ENCODE measurements around the gene POU4F3.
A peak's percentile ranks its signal among the peaks of the same experiment; 100 is the strongest.
"Not testable (repeated sequence)": the region's sequence is repeated elsewhere in the genome, so short reads cannot be mapped to it uniquely, and the experiment has no call there.

Gene POU4F3

GRCh38 chr5:146338774-146339714 lies at the start of gene POU4F3:
Gene POU4F3 (plus strand): TSS chr5:146338839. CDS start chr5:146339113, 274 bp downstream.
- H3K4me3 Mint-ChIP-seq: peak within 1 kb of the TSS; percentile 24
- no peaks in the 10 kb centered on the region for H3K36me3 Mint-ChIP-seq
- H3K9me3 Mint-ChIP-seq: no peaks in the 10 kb centered on the region
- peaks cover 6% of the 10 kb centered on the region for H3K4me1 Mint-ChIP-seq
- H3K27ac Mint-ChIP-seq: no peak within 1 kb of the TSS
- DNase-seq (ENCODE audit: low spot score in 2 of 2) (no peak), ATAC-seq (ENCODE audit: low read depth) (no peak)
- H3K27me3 Mint-ChIP-seq: peaks cover 48% of the 10 kb centered on the region

GRCh38 chr5:146290318-146290717 lies 48.3 kb upstream of the POU4F3 start:
- DNase-seq (ENCODE audit: low spot score in 2 of 2): no peak
- no peak overlapping the region for H3K27ac Mint-ChIP-seq
- no peaks in the 10 kb centered on the region for H3K9me3 Mint-ChIP-seq
- ATAC-seq (ENCODE audit: low read depth): no peak
- H3K4me1 Mint-ChIP-seq: no peaks in the 10 kb centered on the region
- H3K27me3 Mint-ChIP-seq: no peaks in the 10 kb centered on the region
- peaks cover 4% of the 10 kb centered on the region for H3K36me3 Mint-ChIP-seq
- no peak overlapping the region for H3K4me3 Mint-ChIP-seq

- DNase-seq (ENCODE audit: low spot score in 2 of 2) (peak in 1 of 2 donors; percentile 4), ATAC-seq (ENCODE audit: low read depth) (peak; percentile 42)
- Mint-ChIP-seq H3K9me3 (no peaks in the 10 kb centered on the region), H3K27me3 (no peaks in the 10 kb centered on the region), H3K4me1 (no peaks in the 10 kb centered on the region), H3K4me3 (no peak overlapping the region), H3K27ac (no peak overlapping the region), H3K36me3 (peaks cover 2% of the 10 kb centered on the region)
Observed at GRCh38 chr5:146291421-146292074, 47.1 kb upstream of the POU4F3 start.

- Mint-ChIP-seq H3K4me3 (no peak overlapping the region), H3K36me3 (no peaks in the 10 kb centered on the region), H3K4me1 (no peaks in the 10 kb centered on the region), H3K9me3 (no peaks in the 10 kb centered on the region), H3K27me3 (no peaks in the 10 kb centered on the region), H3K27ac (no peak overlapping the region)
- DNase-seq (ENCODE audit: low spot score in 2 of 2) (no peak), ATAC-seq (ENCODE audit: low read depth) (no peak)
Observed at GRCh38 chr5:146296245-146296644, 42.4 kb upstream of the POU4F3 start.

- not testable (repeated sequence) for H3K27ac Mint-ChIP-seq; ATAC-seq (ENCODE audit: low read depth); DNase-seq (ENCODE audit: low spot score in 2 of 2); H3K27me3 Mint-ChIP-seq; H3K9me3 Mint-ChIP-seq; H3K4me3 Mint-ChIP-seq; H3K4me1 Mint-ChIP-seq; H3K36me3 Mint-ChIP-seq
Observed at GRCh38 chr5:146298920-146299319, 39.7 kb upstream of the POU4F3 start.

GRCh38 chr5:146301626-146302025 lies 37.0 kb upstream of the POU4F3 start:
- peaks cover 4% of the 10 kb centered on the region for H3K27me3 Mint-ChIP-seq
- no peaks in the 10 kb centered on the region for H3K4me1 Mint-ChIP-seq
- ATAC-seq (ENCODE audit: low read depth) (no peak), DNase-seq (ENCODE audit: low spot score in 2 of 2) (no peak)
- no peak overlapping the region for H3K4me3 Mint-ChIP-seq
- H3K9me3 Mint-ChIP-seq: no peaks in the 10 kb centered on the region
- H3K36me3 Mint-ChIP-seq: no peaks in the 10 kb centered on the region
- no peak overlapping the region for H3K27ac Mint-ChIP-seq

- H3K36me3 Mint-ChIP-seq: no peaks in the 10 kb centered on the region
- no peak for ATAC-seq (ENCODE audit: low read depth)
Observed at GRCh38 chr5:146302406-146302805, 36.2 kb upstream of the POU4F3 start.

GRCh38 chr5:146306838-146307237 lies 31.8 kb upstream of the POU4F3 start:
- ATAC-seq (ENCODE audit: low read depth) (no peak), DNase-seq (ENCODE audit: low spot score in 2 of 2) (no peak)
- Mint-ChIP-seq H3K4me1 (no peaks in the 10 kb centered on the region), H3K27me3 (peaks cover 9% of the 10 kb centered on the region), H3K36me3 (no peaks in the 10 kb centered on the region), H3K9me3 (no peaks in the 10 kb centered on the region), H3K4me3 (no peak overlapping the region), H3K27ac (no peak overlapping the region)

More at GRCh38 chr5:146302406-146302805, 36.2 kb upstream of the POU4F3 start:
- Mint-ChIP-seq H3K4me3 (no peak overlapping the region), H3K4me1 (no peaks in the 10 kb centered on the region), H3K27ac (no peak overlapping the region), H3K9me3 (no peaks in the 10 kb centered on the region), H3K27me3 (peaks cover 4% of the 10 kb centered on the region)
- no peak for DNase-seq (ENCODE audit: low spot score in 2 of 2)

- Mint-ChIP-seq H3K4me3 (no peak overlapping the region), H3K27ac (no peak overlapping the region), H3K36me3 (no peaks in the 10 kb centered on the region), H3K27me3 (peaks cover 8% of the 10 kb centered on the region), H3K9me3 (no peaks in the 10 kb centered on the region), H3K4me1 (peaks cover under 1% of the 10 kb centered on the region)
- ATAC-seq (ENCODE audit: low read depth) (no peak), DNase-seq (ENCODE audit: low spot score in 2 of 2) (no peak)
Observed at GRCh38 chr5:146307796-146308195, 30.8 kb upstream of the POU4F3 start.

- Mint-ChIP-seq H3K36me3 (no peaks in the 10 kb centered on the region), H3K9me3 (no peaks in the 10 kb centered on the region), H3K4me1 (peaks cover 4% of the 10 kb centered on the region), H3K4me3 (no peak overlapping the region), H3K27ac (no peak overlapping the region), H3K27me3 (peaks cover 12% of the 10 kb centered on the region)
- ATAC-seq (ENCODE audit: low read depth) (no peak), DNase-seq (ENCODE audit: low spot score in 2 of 2) (no peak)
Observed at GRCh38 chr5:146310540-146310939, 28.1 kb upstream of the POU4F3 start.

GRCh38 chr5:146311278-146311677 lies 27.4 kb upstream of the POU4F3 start:
- ATAC-seq (ENCODE audit: low read depth) (no peak), DNase-seq (ENCODE audit: low spot score in 2 of 2) (no peak)
- Mint-ChIP-seq H3K4me3 (no peak overlapping the region), H3K4me1 (peaks cover 4% of the 10 kb centered on the region), H3K27ac (no peak overlapping the region), H3K27me3 (peaks cover 15% of the 10 kb centered on the region), H3K36me3 (no peaks in the 10 kb centered on the region), H3K9me3 (no peaks in the 10 kb centered on the region)

- H3K27me3 Mint-ChIP-seq: peaks cover 15% of the 10 kb centered on the region
- peaks cover 4% of the 10 kb centered on the region for H3K4me1 Mint-ChIP-seq
- H3K4me3 Mint-ChIP-seq: no peak overlapping the region
- DNase-seq (ENCODE audit: low spot score in 2 of 2) (no peak), ATAC-seq (ENCODE audit: low read depth) (peak; percentile 62)
- H3K9me3 Mint-ChIP-seq: no peaks in the 10 kb centered on the region
- no peak overlapping the region for H3K27ac Mint-ChIP-seq
- no peaks in the 10 kb centered on the region for H3K36me3 Mint-ChIP-seq
Observed at GRCh38 chr5:146313027-146313426, 25.6 kb upstream of the POU4F3 start.

GRCh38 chr5:146321571-146321970 lies 17.1 kb upstream of the POU4F3 start:
- Mint-ChIP-seq H3K27ac (no peak overlapping the region), H3K9me3 (no peaks in the 10 kb centered on the region), H3K27me3 (peaks cover 5% of the 10 kb centered on the region), H3K4me3 (no peak overlapping the region), H3K4me1 (no peaks in the 10 kb centered on the region), H3K36me3 (no peaks in the 10 kb centered on the region)
- DNase-seq (ENCODE audit: low spot score in 2 of 2) (no peak), ATAC-seq (ENCODE audit: low read depth) (no peak)

- H3K9me3 Mint-ChIP-seq: no peaks in the 10 kb centered on the region
- no peaks in the 10 kb centered on the region for H3K4me1 Mint-ChIP-seq
- ATAC-seq (ENCODE audit: low read depth) (no peak), DNase-seq (ENCODE audit: low spot score in 2 of 2) (no peak)
- H3K27ac Mint-ChIP-seq: no peak overlapping the region
- no peak overlapping the region for H3K4me3 Mint-ChIP-seq
- no peaks in the 10 kb centered on the region for H3K36me3 Mint-ChIP-seq
- peaks cover 18% of the 10 kb centered on the region for H3K27me3 Mint-ChIP-seq
Observed at GRCh38 chr5:146327257-146327870, 11.3 kb upstream of the POU4F3 start.
